Limb (tissue), 2 donors: ENCODE results near the gene ELL2.
"Not testable (repeated sequence)": the region's sequence is repeated elsewhere in the genome, so short reads cannot be mapped to it uniquely, and the experiment has no call there.

Experiments
- DNase-seq, 2 donors: peaks; one replicate each; pipeline ENCODE4 v3.0.0-alpha.2; 2016; ENCODE audit errors: extremely low spot score in 2 of 2

ELL2 gene

GRCh38 chr5:95931079-95931833 lies 30.4 kb downstream of the ELL2 start:
- no peak for DNase-seq

DNA sequence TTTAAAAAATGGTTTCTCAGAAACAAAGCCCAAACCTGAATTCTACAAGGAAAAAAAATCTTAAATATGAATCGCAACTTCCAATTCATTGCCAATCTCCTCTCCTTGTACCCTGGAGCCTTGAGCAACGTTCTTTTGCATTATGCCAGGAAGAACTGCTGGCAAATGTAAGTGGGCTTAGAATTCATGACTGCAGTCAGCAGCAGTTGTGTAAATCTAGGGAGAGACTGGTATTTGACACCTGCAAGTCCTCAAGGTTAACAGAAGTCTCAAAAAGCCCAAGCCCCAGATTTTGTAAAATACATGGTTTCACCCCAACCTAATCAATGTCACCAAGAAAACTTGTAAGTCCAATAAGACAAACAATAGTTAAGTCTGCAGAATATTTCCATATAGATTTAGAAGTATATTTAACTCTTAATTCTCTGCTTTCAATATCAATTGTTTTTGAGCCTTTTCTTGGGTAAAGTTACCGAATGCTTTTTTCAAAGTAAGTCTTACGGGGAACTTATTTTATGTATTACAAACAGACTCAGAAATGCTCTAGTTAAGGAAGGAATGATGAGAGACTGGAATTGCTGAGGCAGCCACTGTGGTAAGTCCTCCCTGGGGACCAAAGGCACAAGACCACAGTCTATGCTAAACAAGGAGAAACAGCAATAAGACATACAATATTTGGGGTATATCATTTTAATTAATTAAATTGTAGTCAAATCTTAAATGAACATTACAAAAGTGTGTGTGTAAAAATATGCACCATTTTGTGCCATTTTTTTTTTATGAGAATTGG lies 31.3 kb downstream of the ELL2 start:
- DNase-seq: no peak

DNA sequence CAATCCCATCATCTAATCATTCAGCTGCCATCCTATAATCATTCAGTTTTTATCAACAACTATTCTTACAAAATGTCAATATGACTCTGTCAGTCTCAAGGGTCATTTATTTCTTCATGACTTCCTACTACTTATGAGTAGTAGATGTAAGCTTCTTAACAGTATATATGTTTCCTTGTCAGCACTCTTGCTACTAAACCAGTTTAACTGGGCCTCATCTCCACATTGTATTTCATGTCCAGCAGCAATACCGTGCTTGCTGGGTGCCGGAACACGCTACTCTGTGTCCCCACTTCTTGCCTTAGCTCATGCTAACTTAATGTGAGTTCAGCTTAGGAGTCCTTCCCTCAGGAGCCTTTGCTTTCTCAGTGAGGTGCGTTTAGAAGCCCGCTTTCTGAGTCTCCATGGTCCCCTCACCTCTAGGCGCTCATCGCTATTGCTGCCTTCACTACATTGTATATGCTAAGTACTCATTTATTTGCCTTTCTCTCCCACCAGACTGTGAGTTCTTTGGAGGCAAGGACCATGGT lies 32.9 kb downstream of the ELL2 start:
- DNase-seq: no peak

DNA sequence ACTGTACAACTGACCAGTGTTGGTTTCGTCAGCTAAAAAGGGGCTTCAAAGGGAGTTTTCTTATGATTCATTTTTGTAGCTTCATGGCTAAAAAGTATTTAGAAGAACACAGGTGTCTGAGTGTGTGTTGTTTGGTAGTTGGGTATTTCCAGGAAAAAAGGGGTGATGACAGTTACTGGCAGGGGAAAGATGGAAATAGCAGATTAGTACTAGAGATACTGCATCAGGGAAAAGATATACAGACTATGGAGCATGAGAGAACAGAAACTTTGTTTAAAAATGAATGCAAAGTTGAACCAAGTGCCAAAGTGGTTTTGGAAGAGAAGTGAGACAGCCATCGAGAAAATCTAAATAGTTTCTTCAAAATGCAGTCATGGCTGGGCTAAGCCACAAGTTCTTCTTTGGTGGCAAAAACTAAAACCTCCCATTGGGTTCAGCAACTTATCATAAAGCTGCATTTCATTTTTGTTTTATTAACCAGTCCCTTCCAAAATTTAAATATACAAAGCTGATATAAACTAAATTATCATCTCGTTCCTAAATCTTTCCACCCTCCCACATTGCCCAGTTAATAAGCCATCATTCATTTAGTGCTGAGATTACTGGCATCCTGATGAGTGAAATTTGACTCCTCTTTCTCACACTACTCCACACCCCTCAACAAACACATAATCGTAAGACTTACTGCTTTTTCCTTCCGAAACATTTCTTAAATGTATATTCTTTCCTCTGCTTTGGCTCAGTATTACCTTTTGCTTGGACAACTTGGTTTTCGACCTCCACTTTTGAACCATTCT lies 33.5 kb downstream of the ELL2 start:
- no peak for DNase-seq

GRCh38 chr5:95927300-95927699 lies 34.4 kb downstream of the ELL2 start:
- not testable (repeated sequence) for DNase-seq

DNA sequence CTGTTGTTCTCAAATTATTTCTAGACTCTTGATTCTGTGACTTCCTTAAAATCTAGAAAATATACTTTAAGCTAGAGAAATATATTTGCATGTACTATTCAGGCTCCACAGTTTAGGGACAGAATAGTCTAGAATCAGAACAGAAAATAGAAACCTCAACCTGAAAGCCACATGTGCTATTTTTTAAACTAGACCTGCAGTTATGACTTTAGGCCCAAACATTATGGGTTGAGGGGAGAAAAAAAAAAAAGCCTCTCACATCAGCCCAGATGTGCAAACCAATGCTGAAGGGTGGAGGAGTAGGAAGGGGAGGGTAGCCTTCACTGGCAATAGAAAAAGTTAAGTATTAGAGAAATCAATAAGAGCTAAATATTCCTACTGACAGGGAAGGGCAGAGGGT lies 35.7 kb downstream of the ELL2 start:
- DNase-seq: no peak

DNA sequence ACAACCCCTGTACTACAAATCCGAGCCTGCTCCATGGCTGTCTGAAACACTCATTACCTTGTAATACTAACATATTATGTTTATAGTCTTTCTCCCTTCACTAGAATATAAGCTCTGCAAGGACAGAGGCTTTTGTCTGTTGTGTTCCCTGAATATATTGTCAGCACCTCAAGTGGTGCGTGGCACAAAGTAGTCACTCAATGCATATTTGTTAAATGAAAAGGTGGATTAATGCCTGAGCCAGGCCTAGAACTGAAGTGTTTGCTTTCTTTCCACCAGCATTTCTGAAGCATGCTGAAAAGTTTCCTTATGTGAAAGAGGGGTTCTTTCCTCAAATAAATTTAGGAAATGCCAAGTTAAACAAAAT lies 36.3 kb downstream of the ELL2 start:
- no peak for DNase-seq

- DNase-seq: no peak
Measured at GRCh38 chr5:95924720-95925377, 36.8 kb downstream of the ELL2 start.

- no peak for DNase-seq
Measured at GRCh38 chr5:95923918-95924544, 37.6 kb downstream of the ELL2 start.

DNA sequence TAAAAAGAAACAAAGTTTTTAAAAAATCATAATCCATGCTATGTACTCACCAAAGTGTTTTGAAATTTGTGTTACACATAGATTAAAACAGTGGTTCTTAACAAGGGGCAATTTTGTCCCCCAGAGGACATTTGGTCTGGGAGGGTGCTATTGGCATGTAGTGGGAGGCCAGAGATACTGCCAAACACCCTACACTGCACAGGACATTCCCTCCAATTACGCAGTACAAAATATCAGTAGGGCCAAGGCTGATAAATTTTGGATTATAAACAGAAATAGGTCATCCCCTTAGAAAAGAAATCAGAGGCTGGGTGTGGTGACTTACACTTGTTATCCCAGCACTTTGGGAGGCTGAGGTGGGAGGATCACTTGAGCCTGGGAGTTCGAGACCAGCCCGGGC lies 38.9 kb downstream of the ELL2 start:
- DNase-seq: no peak

- no peak for DNase-seq
Measured at GRCh38 chr5:95921501-95921900, 40.1 kb downstream of the ELL2 start.

- DNase-seq: no peak
Measured at GRCh38 chr5:95920822-95921221, 40.8 kb downstream of the ELL2 start.

DNA sequence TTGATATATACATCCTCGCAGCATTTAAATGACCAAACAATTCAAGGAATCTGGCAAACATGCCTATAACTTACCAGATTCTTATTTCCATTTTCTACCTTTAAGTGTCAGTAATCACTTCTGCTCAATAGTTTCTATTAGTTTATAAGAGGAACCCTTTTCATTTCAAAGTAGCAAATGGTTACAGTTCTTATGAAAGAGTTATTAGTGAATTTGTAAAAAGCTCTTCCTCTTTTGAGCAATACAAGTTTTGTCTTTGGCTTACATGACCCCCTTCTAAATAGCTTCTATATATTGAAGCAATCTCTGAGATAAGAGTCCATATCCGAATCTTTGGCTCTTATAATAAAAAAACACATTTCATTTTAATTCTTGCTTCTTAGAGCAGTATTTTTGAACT lies 42.0 kb downstream of the ELL2 start:
- DNase-seq: no peak

GRCh38 chr5:95918421-95919006 lies 43.1 kb downstream of the ELL2 start:
- DNase-seq: no peak

DNA sequence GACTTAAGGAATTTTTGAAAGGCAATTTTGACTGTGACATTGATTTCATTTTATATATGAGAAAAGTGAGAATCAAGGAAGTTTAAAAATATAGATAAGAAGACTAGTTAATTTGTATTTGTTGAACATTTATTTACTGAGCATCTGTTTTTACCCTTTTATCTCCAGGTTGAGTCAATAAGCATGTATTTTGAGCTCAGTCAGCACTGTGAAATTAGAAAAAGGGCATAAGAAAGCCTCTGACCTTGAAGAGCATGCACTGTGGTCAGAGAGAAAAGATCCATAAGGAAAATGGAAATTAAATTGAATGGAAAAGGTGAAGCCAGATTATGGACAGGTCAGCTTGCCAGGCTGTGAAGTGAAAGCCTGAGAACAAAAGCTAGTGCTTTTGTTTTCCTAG lies 44.4 kb downstream of the ELL2 start:
- no peak for DNase-seq

DNA sequence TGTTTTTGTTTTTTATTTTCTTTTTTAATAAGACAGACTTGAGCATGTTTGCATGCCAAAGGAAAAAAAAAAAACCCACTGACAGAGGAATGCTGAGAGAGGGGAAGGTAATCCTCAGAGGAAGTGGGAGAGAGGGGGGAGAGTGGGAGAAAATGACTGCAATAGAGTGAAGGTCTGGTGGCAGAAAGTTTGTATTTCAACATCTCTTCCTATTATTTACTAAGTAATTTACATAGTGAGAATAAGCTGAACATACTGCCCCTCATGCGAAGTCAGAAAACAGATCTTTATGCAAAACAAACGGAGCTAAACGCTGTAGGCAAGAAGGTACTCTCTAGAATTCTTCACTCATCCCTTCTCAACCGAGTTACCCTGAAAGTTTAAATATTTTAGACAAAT lies 45.0 kb downstream of the ELL2 start:
- DNase-seq: no peak

GRCh38 chr5:95915999-95916686 lies 45.5 kb downstream of the ELL2 start:
- no peak for DNase-seq

GRCh38 chr5:95913663-95914062 lies 48.0 kb downstream of the ELL2 start:
- no peak for DNase-seq

GRCh38 chr5:95912029-95912428 lies 49.6 kb downstream of the ELL2 start:
- DNase-seq: no peak

DNA sequence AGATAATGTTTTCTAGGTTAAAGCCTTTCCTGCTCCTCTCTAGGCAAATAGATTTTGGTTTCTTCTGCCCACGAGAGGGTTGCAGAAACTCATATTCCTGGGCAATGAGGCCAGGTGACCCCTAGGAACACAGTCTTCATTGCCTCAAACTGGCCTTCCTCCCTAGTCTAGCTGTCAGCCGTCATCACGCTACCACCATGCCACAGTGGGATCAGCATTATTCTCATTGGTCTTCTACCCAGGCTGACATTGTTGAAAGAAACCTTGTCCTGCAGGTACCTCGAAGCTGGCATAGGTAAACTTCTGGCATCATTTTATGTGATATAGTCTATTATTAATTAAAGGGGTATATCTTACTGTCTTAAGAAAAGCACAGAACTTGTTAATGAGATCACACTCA lies 51.1 kb downstream of the ELL2 start:
- DNase-seq: no peak
